BLaER1 (cell line): ENCODE measurements around the gene MIB1.
A peak's percentile ranks its signal among the peaks of the same experiment; 100 is the strongest.
"Not testable (repeated sequence)": the region's sequence is repeated elsewhere in the genome, so short reads cannot be mapped to it uniquely, and the experiment has no call there.

Experiments
- H3K27ac ChIP-seq: shearing (Covaris generic); formaldehyde crosslinking; 2 replicates; pipeline ENCODE4 v1.8.1; 2022
- H3K27me3 ChIP-seq: shearing (Covaris generic); formaldehyde crosslinking; 2 replicates; pipeline ENCODE4 v1.8.1; 2022
- H3K36me3 ChIP-seq: shearing (Covaris generic); formaldehyde crosslinking; 2 replicates; pipeline ENCODE4 v1.8.1; 2022
- H3K4me1 ChIP-seq: shearing (Covaris generic); formaldehyde crosslinking; 2 replicates; pipeline ENCODE4 v1.8.1; 2022
- H3K4me2 ChIP-seq: shearing (Covaris generic); formaldehyde crosslinking; 2 replicates; pipeline ENCODE4 v1.8.1; 2022
- H3K4me3 ChIP-seq: shearing (Covaris generic); formaldehyde crosslinking; 2 replicates; pipeline ENCODE4 v1.8.1; 2022
- H3K9ac ChIP-seq: shearing (Covaris generic); formaldehyde crosslinking; 2 replicates; pipeline ENCODE4 v1.8.1; 2022
- H3K9me3 ChIP-seq: shearing (Covaris generic); formaldehyde crosslinking; 2 replicates; pipeline ENCODE4 v1.8.1; 2022
- H4K20me1 ChIP-seq: shearing (Covaris generic); formaldehyde crosslinking; 2 replicates; pipeline ENCODE4 v1.8.1; 2022
- Cebpa-rat ChIP-seq: shearing (Covaris generic); IDR thresholded peaks from 2 replicates; pipeline ENCODE4 v1.8.1; 2022

Gene MIB1

DNA sequence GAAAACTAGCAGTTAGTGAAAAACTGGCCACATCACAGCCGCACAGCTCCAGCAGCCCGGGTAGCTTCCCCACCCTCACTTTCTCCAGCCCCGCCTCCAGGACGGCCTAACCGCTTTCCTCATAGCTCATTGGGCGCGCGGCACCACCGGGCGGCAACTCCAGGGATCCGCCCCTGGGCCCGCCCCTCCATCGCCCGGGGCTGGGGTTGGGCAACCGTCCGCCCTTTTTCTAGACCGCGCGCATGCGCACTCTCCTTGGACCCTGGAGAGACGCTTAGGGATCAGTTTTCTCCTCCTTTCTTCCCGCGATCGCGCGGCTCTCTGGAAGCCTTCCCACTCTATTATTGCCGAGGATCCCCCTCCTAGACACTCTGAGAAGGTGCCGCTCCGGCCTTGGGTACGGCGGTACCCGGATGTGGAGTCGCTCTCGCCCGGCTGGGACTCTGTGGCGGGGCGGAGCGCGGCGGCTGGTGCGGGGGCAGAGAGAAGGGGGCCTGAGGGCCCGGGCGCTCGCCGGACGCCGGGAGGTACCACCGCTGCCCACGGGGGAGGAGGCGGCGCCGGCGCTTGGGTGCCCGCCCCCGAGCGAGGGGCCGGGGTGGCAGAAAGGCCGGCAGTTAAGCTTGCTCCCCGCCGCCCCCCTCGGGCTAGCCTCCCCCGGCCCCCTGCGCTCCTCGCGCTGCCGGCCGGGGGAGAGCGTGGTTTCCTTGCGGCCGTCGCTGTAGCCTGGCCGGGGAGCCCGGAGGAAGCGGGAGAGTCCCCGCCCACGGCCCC lies at the start of gene MIB1:
Gene MIB1 (plus strand): TSS at position 255 of the 774 bp plus-strand sequence. CDS start 792 bp downstream, outside the sequence.
- Histone ChIP-seq H3K27me3 (no peaks in the 10 kb centered on the region), H3K9me3 (peaks cover 18% of the 10 kb centered on the region), H3K4me2 (peak within 1 kb of the TSS; percentile 88), H3K27ac (peak within 1 kb of the TSS; percentile 97), H3K4me1 (peaks cover 30% of the 10 kb centered on the region), H3K9ac (peak within 1 kb of the TSS; percentile 95), H4K20me1 (peaks cover 44% of the 10 kb centered on the region), H3K36me3 (no peaks in the 10 kb centered on the region), H3K4me3 (peak within 1 kb of the TSS; percentile 94)
- TF ChIP-seq Cebpa-rat = peak; percentile 96

DNA sequence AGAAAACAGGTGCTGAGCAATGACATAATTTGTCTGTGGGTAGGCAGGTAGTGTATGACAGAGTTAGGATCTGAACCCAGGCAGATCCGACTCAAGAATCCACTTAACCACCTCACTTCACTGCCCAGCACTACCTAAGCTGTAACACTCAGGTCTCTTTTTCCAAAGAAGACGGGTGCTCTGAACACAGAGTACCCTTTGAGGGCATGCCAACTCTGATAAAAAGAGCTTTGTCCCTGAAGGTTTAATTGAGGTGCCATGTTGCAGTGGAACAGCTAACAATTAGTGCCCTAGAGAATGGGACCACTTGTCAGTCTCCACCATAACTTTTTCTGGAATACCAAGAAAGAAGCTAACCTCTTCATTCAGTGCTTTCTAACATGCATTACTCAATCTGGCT lies 47.3 kb upstream of the MIB1 start:
- Histone ChIP-seq H3K27ac (no peak overlapping the region), H3K4me3 (no peak overlapping the region), H3K27me3 (no peaks in the 10 kb centered on the region), H3K36me3 (peaks cover 85% of the 10 kb centered on the region), H3K9ac (no peak overlapping the region), H3K4me1 (no peaks in the 10 kb centered on the region), H3K9me3 (peaks cover 22% of the 10 kb centered on the region), H4K20me1 (no peaks in the 10 kb centered on the region), H3K4me2 (no peak overlapping the region)
- no peak for TF ChIP-seq Cebpa-rat

- Histone ChIP-seq H3K9ac (no peak overlapping the region), H3K27me3 (no peaks in the 10 kb centered on the region), H3K4me3 (no peak overlapping the region), H3K4me2 (no peak overlapping the region), H3K27ac (no peak overlapping the region), H3K36me3 (peaks cover 53% of the 10 kb centered on the region), H3K9me3 (no peaks in the 10 kb centered on the region), H4K20me1 (no peaks in the 10 kb centered on the region), H3K4me1 (peaks cover 25% of the 10 kb centered on the region)
- TF ChIP-seq Cebpa-rat = no peak
These were observed 40.0 kb upstream of the MIB1 start for GRCh38 chr18:21700528-21701075.

DNA sequence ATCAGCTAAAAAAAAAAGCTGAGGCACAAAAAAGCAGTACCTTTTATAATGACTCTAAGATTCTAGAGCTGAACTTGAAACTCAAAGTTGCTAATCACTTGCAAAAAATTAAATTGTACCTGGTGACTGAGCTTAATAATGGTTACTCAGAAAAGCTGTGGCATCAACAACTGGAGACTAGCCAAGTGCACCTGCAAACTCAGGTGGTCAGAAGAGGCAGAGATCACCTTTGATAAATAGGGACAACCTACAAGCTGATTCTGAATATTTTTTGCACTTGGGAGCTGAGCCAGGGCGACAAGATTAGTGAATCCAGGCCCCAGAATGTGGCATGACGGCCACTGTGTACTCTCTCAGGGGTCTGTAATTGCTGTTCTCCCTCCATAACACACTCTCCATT lies 39.0 kb upstream of the MIB1 start:
- H3K9me3 ChIP-seq = peaks cover 7% of the 10 kb centered on the region; the same call in 1 of the 2 replicates
- peaks cover 25% of the 10 kb centered on the region for H3K4me1 ChIP-seq
- H3K27ac ChIP-seq = no peak overlapping the region
- no peaks in the 10 kb centered on the region for H3K27me3 ChIP-seq
- no peaks in the 10 kb centered on the region for H4K20me1 ChIP-seq
- peaks cover 53% of the 10 kb centered on the region for H3K36me3 ChIP-seq
- H3K9ac ChIP-seq = no peak overlapping the region
- H3K4me3 ChIP-seq = no peak overlapping the region
- no peak overlapping the region for H3K4me2 ChIP-seq
- no peak for TF ChIP-seq Cebpa-rat

- H3K4me2 ChIP-seq = peak overlapping the region; percentile 80
- H3K27ac ChIP-seq = no peak overlapping the region
- peaks cover 7% of the 10 kb centered on the region; the same call in 1 of the 2 replicates for H3K9me3 ChIP-seq
- peak overlapping the region; percentile 94; the same call in 1 of the 2 replicates for H3K4me3 ChIP-seq
- H4K20me1 ChIP-seq = no peaks in the 10 kb centered on the region
- TF ChIP-seq Cebpa-rat = no peak
- H3K27me3 ChIP-seq = no peaks in the 10 kb centered on the region
- H3K4me1 ChIP-seq = peaks cover 25% of the 10 kb centered on the region
- H3K9ac ChIP-seq = no peak overlapping the region
- peaks cover 46% of the 10 kb centered on the region for H3K36me3 ChIP-seq
These were observed 38.0 kb upstream of the MIB1 start for GRCh38 chr18:21702602-21703001.

DNA sequence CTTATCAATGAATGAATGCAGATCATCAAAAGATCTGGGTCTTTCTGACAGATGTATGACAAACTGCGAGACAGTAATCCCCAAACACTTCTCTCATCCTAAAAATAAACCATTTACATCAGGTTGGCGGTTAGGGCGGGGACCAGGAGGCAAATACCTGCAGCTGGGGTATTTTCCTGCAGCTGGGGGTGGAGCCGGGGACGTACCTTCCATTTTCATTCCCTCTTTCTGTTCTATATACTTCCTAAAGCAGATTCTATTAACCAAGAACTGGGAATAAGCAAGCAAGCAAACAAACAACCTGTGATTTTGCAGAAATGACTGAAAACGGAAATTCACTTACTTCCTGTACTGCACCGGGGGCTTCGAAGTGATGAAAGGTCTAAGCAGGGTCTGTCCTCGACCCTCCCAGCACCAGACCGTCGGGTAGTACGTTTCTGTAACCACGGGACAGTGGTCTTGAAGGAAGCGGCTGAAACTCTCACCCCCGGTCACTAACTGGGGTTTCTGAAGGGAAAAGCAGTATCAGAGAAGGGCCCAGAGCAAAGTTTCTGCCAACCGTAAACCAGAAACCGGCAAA lies 37.3 kb upstream of the MIB1 start:
- H3K9me3 ChIP-seq = peaks cover 8% of the 10 kb centered on the region; the same call in 1 of the 2 replicates
- H3K4me1 ChIP-seq = peaks cover 25% of the 10 kb centered on the region
- peaks cover 38% of the 10 kb centered on the region for H3K36me3 ChIP-seq
- H4K20me1 ChIP-seq = no peaks in the 10 kb centered on the region
- H3K27me3 ChIP-seq = no peaks in the 10 kb centered on the region
- H3K9ac ChIP-seq = peak overlapping the region; percentile 89
- H3K4me2 ChIP-seq = peak overlapping the region; percentile 80
- TF ChIP-seq Cebpa-rat = no peak
- peak overlapping the region; percentile 85 for H3K27ac ChIP-seq
- peak overlapping the region; percentile 94 for H3K4me3 ChIP-seq

DNA sequence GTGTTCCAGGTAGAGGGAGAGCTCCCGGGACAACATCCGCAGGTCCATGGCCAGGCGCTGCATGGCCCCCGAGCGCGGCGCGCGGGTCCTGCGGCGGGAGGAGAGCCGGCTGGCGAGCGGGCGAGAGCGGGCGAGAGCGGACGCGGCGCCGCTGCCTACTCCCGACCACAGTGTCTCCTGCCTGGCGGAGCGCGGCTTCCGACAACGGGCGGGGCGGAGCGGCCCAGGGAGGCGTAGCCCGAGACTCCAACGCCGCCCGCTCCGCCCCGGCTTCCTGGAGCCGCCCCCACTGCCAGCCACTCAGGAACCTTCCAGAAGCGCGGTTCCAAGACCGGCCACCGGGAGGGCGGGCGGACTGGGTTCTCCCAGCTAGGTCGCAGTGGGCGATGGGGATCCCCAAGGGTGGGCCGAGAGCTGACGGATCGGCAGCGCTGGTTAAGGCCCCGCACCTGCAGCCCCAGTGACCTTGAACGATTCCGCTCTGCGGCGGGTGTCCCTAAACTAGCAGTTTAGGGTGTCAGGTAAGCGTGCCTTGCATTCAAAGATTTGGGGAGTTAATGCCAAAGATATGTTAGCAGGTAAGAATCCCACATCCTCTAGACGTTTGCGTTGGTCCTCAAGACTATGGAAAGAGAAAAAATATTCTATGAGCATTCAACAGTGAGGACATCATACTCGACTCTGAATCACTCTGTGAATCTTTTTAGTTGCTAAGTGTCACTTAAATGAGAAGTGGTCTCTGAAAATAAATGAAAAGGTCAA lies 35.8 kb upstream of the MIB1 start, which contains the start of gene ABHD3:
Gene ABHD3 (minus strand): TSS at position 172 of the 762 bp plus-strand sequence. CDS start 109 bp downstream, at position 63.
- Histone ChIP-seq H3K9me3 (peaks cover 11% of the 10 kb centered on the region; the same call in 1 of the 2 replicates), H3K36me3 (peaks cover 24% of the 10 kb centered on the region), H3K4me2 (peak within 1 kb of the TSS; percentile 80), H3K27ac (peak within 1 kb of the TSS; percentile 85), H3K4me3 (peak within 1 kb of the TSS; percentile 94), H3K4me1 (peaks cover 20% of the 10 kb centered on the region), H4K20me1 (no peaks in the 10 kb centered on the region), H3K27me3 (no peaks in the 10 kb centered on the region), H3K9ac (peak within 1 kb of the TSS; percentile 89)
- no peak for TF ChIP-seq Cebpa-rat

DNA sequence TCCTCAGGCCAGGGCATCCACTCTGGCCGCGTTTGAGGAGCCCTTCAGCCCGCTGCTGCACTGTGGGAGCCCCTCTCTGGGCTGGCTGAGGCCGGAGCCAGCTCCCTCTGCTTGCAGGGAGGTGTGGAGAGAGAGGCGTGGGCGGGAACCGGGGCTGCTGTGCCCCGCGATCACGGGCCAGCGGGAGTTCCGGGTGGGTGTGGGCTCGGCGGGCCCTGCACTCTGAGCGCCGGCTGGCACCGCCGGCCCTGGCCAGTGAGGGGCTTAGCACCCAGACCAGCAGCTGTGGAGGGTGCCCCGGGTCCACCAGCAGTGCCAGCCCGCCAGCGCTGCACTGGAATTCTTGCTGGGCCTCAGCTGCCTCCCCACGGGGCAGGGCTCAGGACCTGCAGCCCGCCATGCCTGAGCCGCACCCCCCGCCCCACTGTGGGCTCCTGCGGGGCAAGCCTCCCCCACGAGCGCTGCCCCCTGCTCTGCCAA lies 34.2 kb upstream of the MIB1 start:
- H3K9ac ChIP-seq = no peak overlapping the region
- H3K4me2 ChIP-seq = no peak overlapping the region
- H3K9me3 ChIP-seq = peaks cover 11% of the 10 kb centered on the region; the same call in 1 of the 2 replicates
- peaks cover 19% of the 10 kb centered on the region for H3K4me1 ChIP-seq
- no peak overlapping the region for H3K27ac ChIP-seq
- peaks cover 9% of the 10 kb centered on the region; the same call in 1 of the 2 replicates for H3K36me3 ChIP-seq
- no peaks in the 10 kb centered on the region for H3K27me3 ChIP-seq
- TF ChIP-seq Cebpa-rat = no peak
- H4K20me1 ChIP-seq = no peaks in the 10 kb centered on the region
- H3K4me3 ChIP-seq = no peak overlapping the region

GRCh38 chr18:21707130-21707529 lies 33.5 kb upstream of the MIB1 start:
- H3K9ac ChIP-seq, H3K27ac ChIP-seq, H4K20me1 ChIP-seq, H3K4me3 ChIP-seq, H3K27me3 ChIP-seq, H3K36me3 ChIP-seq, H3K4me2 ChIP-seq: not testable (repeated sequence)
- Histone ChIP-seq H3K4me1 (peaks cover 18% of the 10 kb centered on the region), H3K9me3 (peaks cover 11% of the 10 kb centered on the region; the same call in 1 of the 2 replicates)
